SK-N-MC (cell line): Measurements from ENCODE around the gene DECR2.

Source experiments
- EZH2 ChIP-seq: fragments of 200-600 bp; sonication (generic); IDR thresholded peaks from one replicate; pipeline ENCODE4 v1.6.1; 2017; ENCODE audit warnings: antibody characterized with exemption
- POLR2AphosphoS5 ChIP-seq: IDR thresholded peaks from 2 replicates; pipeline ENCODE4 v1.6.1; 2012; ENCODE audit warnings: mild to moderate bottlenecking, low read depth, low read length, borderline replicate concordance

DNA sequence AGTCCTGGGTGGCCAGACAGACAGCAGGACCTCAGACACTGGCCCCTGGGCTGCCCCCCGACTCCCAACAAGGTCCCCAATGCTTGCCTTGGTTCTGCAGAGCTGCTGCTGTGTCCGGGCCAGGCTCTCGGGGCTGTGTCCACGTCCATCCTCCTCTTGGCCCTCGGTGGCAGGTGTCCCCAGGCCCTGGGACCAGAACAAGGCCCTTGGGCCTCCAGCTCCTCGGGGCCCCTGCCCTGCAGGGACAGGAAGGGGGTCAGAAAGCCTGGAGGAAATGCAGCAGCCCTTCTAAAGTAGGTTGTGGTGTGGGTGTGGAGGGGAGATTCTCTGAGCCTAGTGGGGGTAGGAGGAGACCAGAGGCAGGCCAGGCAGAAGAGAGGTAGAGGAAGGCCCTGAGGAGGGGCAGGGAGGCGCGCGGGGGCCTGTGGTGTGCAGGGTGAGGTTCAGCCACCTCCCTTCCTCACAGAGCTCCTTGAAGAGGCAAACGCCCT lies 46.7 kb upstream of the DECR2 start:
- TF ChIP-seq POLR2AphosphoS5 = no peak
- no peak for TF ChIP-seq EZH2
